GM12878 (cell line): ENCODE measurements around the gene GLTP. TPM values are rescaled to one million over a fixed set of nuclear protein-coding genes. Genes with fewer than 3 reads are reported as not detected.

Experiments used
- ATAC-seq: fragments of 200-7000 bp; cut with Tn5 transposase; 3 replicates; pipeline ENCODE4 v1.9.1; 2020; ENCODE audit warnings: mild to moderate bottlenecking, moderate library complexity
- Bru-seq: library from RNA; stranded (reverse); fragments of 400-500 nt; gene quantifications from one replicate; lab custom pipeline; 2021; lab: Mats Ljungman, UMichigan
- BruChase-seq, 2 experiments: library from RNA; stranded (reverse); fragments of 400-500 nt; gene quantifications; one replicate each; lab custom pipeline; 2021; lab: Mats Ljungman, UMichigan
- BruUV-seq: library from RNA; stranded (reverse); fragments of 400-500 nt; replicated peaks from 2 replicates; lab custom pipeline; 2021; lab: Mats Ljungman, UMichigan
- CTCF ChIA-PET: fragments of 300-600 bp; sonication (Branson Sonifier 250); formaldehyde crosslinking; extraction: SDS; loops from one replicate; lab custom pipeline; 2021; ENCODE audit warnings: inconsistent platforms; lab: Yijun Ruan, JAX
- POLR2A ChIA-PET: fragments of 350-600 bp; formaldehyde crosslinking; extraction: SDS; loops from one replicate; lab custom pipeline; 2021; ENCODE audit warnings: inconsistent platforms; lab: Charles Lee
- RAD21 ChIA-PET: fragments of 300-600 bp; sonication (Branson Sonifier 250); formaldehyde crosslinking; loops from one replicate; lab custom pipeline; 2023; ENCODE audit warnings: antibody characterized with exemption; ENCODE audit not compliant: unreplicated experiment; lab: Charles Lee
- SMC1A ChIA-PET: fragments of 300-600 bp; sonication (Branson Sonifier 250); formaldehyde crosslinking; loops from one replicate; lab custom pipeline; 2023; ENCODE audit not compliant: unreplicated experiment, uncharacterized antibody; lab: Charles Lee
- DNase-seq: peaks from one replicate; pipeline ENCODE4 v3.0.0-alpha.2; 2011; ENCODE audit warnings: low read depth, low spot score
- FAIRE-seq: peaks from 3 replicates; lab custom pipeline; 2011; peaks lifted over from hg19 to GRCh38; lab: Jason Lieb, UNC
- H2AFZ ChIP-seq: 2 replicates; pipeline ENCODE4 v1.6.0; 2011; ENCODE audit warnings: low read depth, low read length, control low read depth; ENCODE audit not compliant: control insufficient read depth
- H3K27ac ChIP-seq: 2 replicates; pipeline ENCODE4 v1.5.1; 2011; ENCODE audit warnings: control low read depth; ENCODE audit not compliant: control insufficient read depth, insufficient read depth
- H3K27me3 ChIP-seq, 2 experiments: replicated peaks in 1 of 2; 2 replicates each; pipeline versions ENCODE4 v1.6.0 to v1.6.1; 2011; ENCODE audit warnings: low read length in 1 of 2; ENCODE audit not compliant: control insufficient read depth in 2 of 2, insufficient read depth in 2 of 2
- H3K36me3 ChIP-seq, 2 experiments: 2 replicates each; pipeline ENCODE4 v1.5.1; 2011; ENCODE audit warnings: low read length in 1 of 2; ENCODE audit not compliant: control insufficient read depth in 2 of 2, insufficient read depth in 2 of 2
- H3K4me1 ChIP-seq: 2 replicates; pipeline ENCODE4 v1.6.1; 2011; ENCODE audit warnings: mild to moderate bottlenecking, low read length, moderate library complexity, mixed read lengths; ENCODE audit not compliant: control insufficient read depth, insufficient read depth
- H3K4me2 ChIP-seq: 2 replicates; pipeline ENCODE4 v1.6.0; 2011; ENCODE audit warnings: control low read depth; ENCODE audit not compliant: control insufficient read depth, insufficient read depth
- H3K4me3 ChIP-seq: fragments of 200-600 bp; sonication (generic); 2 replicates; pipeline ENCODE4 v1.5.1; 2016
- H3K79me2 ChIP-seq: 2 replicates; pipeline ENCODE4 v1.6.0; 2011; ENCODE audit warnings: low read length; ENCODE audit not compliant: control insufficient read depth, insufficient read depth
- H3K9ac ChIP-seq: 2 replicates; pipeline ENCODE4 v1.8.0; 2011; ENCODE audit warnings: low read length, control low read depth, mixed read lengths; ENCODE audit not compliant: control insufficient read depth, insufficient read depth
- H3K9me3 ChIP-seq: replicated peaks from 3 replicates; pipeline ENCODE4 v1.5.1; 2011; ENCODE audit warnings: mild to moderate bottlenecking, low read length; ENCODE audit not compliant: control insufficient read depth, insufficient read depth
- H4K20me1 ChIP-seq: 2 replicates; pipeline ENCODE4 v1.6.0; 2011; ENCODE audit not compliant: control insufficient read depth, insufficient read depth
- BHLHE40 ChIP-seq, 2 experiments: fragments of 450-650 bp in 1 of 2; IDR thresholded peaks; 2 replicates each; pipeline ENCODE4 v1.6.1; 2011 to 2017; ENCODE audit warnings: low read depth in 2 of 2, borderline replicate concordance in 1 of 2, improper control_type of control experiment in 1 of 2, low read length in 1 of 2, mild to moderate bottlenecking in 1 of 2
- CREM ChIP-seq: IDR thresholded peaks from 2 replicates; pipeline ENCODE4 v1.6.1; 2014; ENCODE audit warnings: antibody characterized with exemption, low read depth
- MTA2 ChIP-seq: fragments of 450-650 bp; IDR thresholded peaks from 2 replicates; pipeline ENCODE4 v1.6.1; 2016; ENCODE audit warnings: low read depth, mild to moderate bottlenecking, moderate library complexity
- SPI1 ChIP-seq: IDR thresholded peaks from 2 replicates; pipeline ENCODE4 v1.6.1; 2011; ENCODE audit warnings: low read depth, mild to moderate bottlenecking, low read length, moderate library complexity, borderline replicate concordance; ENCODE audit not compliant: insufficient read depth
- WGBS: methylation state at CpG from one replicate; pipeline ENCODE4 v1.1.6; 2016; ENCODE audit warnings: low lambda C conversion rate; ENCODE audit not compliant: insufficient replicate concordance, insufficient coverage; ENCODE audit errors: missing lambda C conversion rate; 5-methylcytosine and 5-hydroxymethylcytosine counted together
- in situ Hi-C: fragments of 300-500 bp; cut with MboI; formaldehyde crosslinking; loops from 9 replicates; pipeline ENCODE4 v1.14.3; 2018; ENCODE audit warnings: mixed read lengths
- intact Hi-C: fragments of 100-400 bp; cut with micrococcal nuclease; formaldehyde crosslinking; loops from one replicate; pipeline ENCODE4 v1.14.2; 2022; ENCODE audit not compliant: unreplicated experiment
- long read RNA-seq, 2 experiments: library from polyadenylated mRNA; unstranded; transcript quantifications; one replicate each; pipeline ENCODE4 v2.0.0, GENCODE V29; 2019 to 2020
- polyA minus RNA-seq, 3 experiments: library from RNA; depleted of rRNA, polyadenylated mRNA; stranded (reverse); fragments of >200 nt; gene quantifications; 2 replicates each; pipeline ENCODE4 v1.2.3, GENCODE V29; 2011
- polyA plus RNA-seq, 11 experiments: library from polyadenylated mRNA; depleted of rRNA in 4 of 11; unstranded in 6 of 11; stranded (reverse) in 5 of 11; fragments of >200 nt; fragmentation: Nextera tagmentation in 4 of 11; fragmentation: Illumina TruSeq in 1 of 11; extraction: Ambion mirVana in 4 of 11; extraction: Trizol in 1 of 11; gene quantifications; 1 replicate in 1 of 11; 2 replicates in 10 of 11; pipeline versions ENCODE4 v1.2.1 to v1.2.3, GENCODE V29; 2011 to 2016; ENCODE audit warnings: inconsistent platforms in 2 of 11, missing spikeins in 2 of 11, low read depth in 1 of 11
- total RNA-seq, 4 experiments: library from RNA; depleted of rRNA in 3 of 4; stranded (reverse); fragments of >200 nt in 3 of 4; fragmentation: Illumina TruSeq in 1 of 4; extraction: Trizol in 1 of 4; gene quantifications; 2 replicates each; pipeline versions ENCODE4 v1.2.1 to v1.2.3, GENCODE V29; 2013 to 2021
- TF ChIP-seq, protein P1 (sequence below), 3 experiments: IDR thresholded peaks in 2 of 3; conservative IDR thresholded peaks in 1 of 3; 2 replicates each; pipeline ENCODE4 v1.5.1; 2011; ENCODE audit warnings: low read depth in 3 of 3, low read length in 3 of 3, mild to moderate bottlenecking in 3 of 3, control low read depth in 2 of 3, moderate library complexity in 2 of 3, inconsistent platforms in 1 of 3, mixed read lengths in 1 of 3; ENCODE audit not compliant: control insufficient read depth in 2 of 3, insufficient read depth in 1 of 3; ENCODE audit errors: extremely low read depth in 1 of 3
- TF ChIP-seq, protein P2 (sequence below): fragments of 450-650 bp; conservative IDR thresholded peaks from 2 replicates; pipeline ENCODE4 v1.6.1; 2017; ENCODE audit warnings: mild to moderate bottlenecking, moderate library complexity

GLTP gene, protein sequence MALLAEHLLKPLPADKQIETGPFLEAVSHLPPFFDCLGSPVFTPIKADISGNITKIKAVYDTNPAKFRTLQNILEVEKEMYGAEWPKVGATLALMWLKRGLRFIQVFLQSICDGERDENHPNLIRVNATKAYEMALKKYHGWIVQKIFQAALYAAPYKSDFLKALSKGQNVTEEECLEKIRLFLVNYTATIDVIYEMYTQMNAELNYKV
- total RNA-seq (2013; cell fraction: nucleolus; rRNA removed) = 3.3 and 3.6 TPM in 2 replicates
- total RNA-seq (2014; rRNA removed) (30.8 and 31.8 TPM in 2 replicates), total RNA-seq (2014; rRNA removed; fragmentation: Illumina TruSeq; extraction: Trizol) (24.8 and 27.6 TPM in 2 replicates), total RNA-seq (2021) (21.9 and 23.9 TPM in 2 replicates), polyA plus RNA-seq (2011; rRNA removed) (16.4 and 16.8 TPM in 2 replicates), polyA plus RNA-seq (2014; fragmentation: Illumina TruSeq; extraction: Trizol) (22.3 and 26.6 TPM in 2 replicates), polyA plus RNA-seq (2014; fragmentation: Nextera tagmentation; extraction: Ambion mirVana) (10 to 100 TPM; 19.8 to 20.3 TPM), polyA plus RNA-seq (2014; rRNA removed) (23.1 and 23.9 TPM in 2 replicates), polyA plus RNA-seq (2016; fragmentation: Nextera tagmentation; extraction: Ambion mirVana) (10 to 100 TPM; 37.3 to 44.0 TPM), polyA minus RNA-seq (2011; rRNA and poly(A)+ RNA removed) (21.4 and 38.8 TPM in 2 replicates), Bru-seq, nascent RNA (percentile 61 among the genes with signal in this experiment), BruChase-seq, experiment 1, labeled RNA remaining after a 6-hour chase (percentile 68 among the genes with signal in this experiment), BruChase-seq, experiment 2, labeled RNA remaining after a 2-hour chase (percentile 65 among the genes with signal in this experiment)
- polyA plus RNA-seq (2011; ENCODE audit: low read depth) = 8.8 TPM
- 17.1 and 19.9 TPM in 2 replicates for polyA plus RNA-seq (2011; cell fraction: cytosol; rRNA removed)
- 3.8 and 4.9 TPM in 2 replicates for polyA plus RNA-seq (2011; cell fraction: nucleus; rRNA removed)
- polyA plus RNA-seq (2012) = 15.7 and 16.3 TPM in 2 replicates
- 8.0 and 21.7 TPM in 2 replicates for polyA minus RNA-seq (2011; cell fraction: cytosol; rRNA and poly(A)+ RNA removed)
- 1.1 and 2.6 TPM in 2 replicates for polyA minus RNA-seq (2011; cell fraction: nucleus; rRNA and poly(A)+ RNA removed)
- long read RNA-seq, experiment 1, transcript GLTP-201 (5 exons, 2,356 nt) = major isoform, 22 of 38 reads
- long read RNA-seq, experiment 1, partial matches to known transcripts = 0 of 38 reads
- long read RNA-seq, experiment 1, other reads (novel, unspliced or antisense) = 16 of 38 reads
- long read RNA-seq, experiment 2, transcript GLTP-201 (5 exons, 2,356 nt) = major isoform, 23 of 28 reads
- long read RNA-seq, experiment 2, partial matches to known transcripts = 1 of 28 reads
- long read RNA-seq, experiment 2, other reads (novel, unspliced or antisense) = 2 of 28 reads

GRCh38 chr12:109880043-109880931, at the start of gene GLTP:
GLTP (minus strand) TSS chr12:109880541; CDS start chr12:109880374, 167 bp downstream.
- intact Hi-C loops (loop anchor here (1.0 to 2.0 kb wide), 2 partner anchors 27 to 75 kb away; no protein-coding TSS in a partner anchor), in situ Hi-C loops (no loop called here)
- H3K79me2 ChIP-seq = peaks cover 8% of the 10 kb centered on the region
- POLR2A ChIA-PET = no interaction called here
- H3K4me3 ChIP-seq = peak within 1 kb of the TSS; percentile 97
- DNase-seq (no peak), FAIRE-seq (no peak), ATAC-seq (peak; percentile 91)
- H3K9ac ChIP-seq = peak within 1 kb of the TSS; percentile 59
- no peaks in the 10 kb centered on the region for H3K9me3 ChIP-seq
- no peaks in the 10 kb centered on the region for H3K36me3 ChIP-seq
- SMC1A ChIA-PET = interaction anchor here (0.9 to 6.0 kb wide), 4 partner anchors 13 to 28 kb away, joined by 3 to 47 read pairs (median 8); no protein-coding TSS in a partner anchor
- H3K27ac ChIP-seq = no peak within 1 kb of the TSS; the same call in 1 of the 2 replicates
- BruUV-seq = no TSS peak
- under 1% methylated on average over 74 of the region's 92 CpGs for WGBS
- peak within 1 kb of the TSS; percentile 98 for H3K4me2 ChIP-seq
- H4K20me1 ChIP-seq = 0 out of 2 replicates have a peak, but pooled peaks cover 2% of the 10 kb centered on the region
- no peaks in the 10 kb centered on the region for H3K27me3 ChIP-seq
- peak within 1 kb of the TSS; percentile 90 for H2AFZ ChIP-seq
- CTCF ChIA-PET = interaction anchor here (0.6 to 4.4 kb wide), 8 partner anchors 14 to 160 kb away, joined by 3 to 55 read pairs (median 5); no protein-coding TSS in a partner anchor
- RAD21 ChIA-PET = interaction anchor here (1.0 to 1.7 kb wide), 4 partner anchors 8 to 35 kb away, joined by 3 to 9 read pairs (median 4); no protein-coding TSS in a partner anchor
- peaks cover 26% of the 10 kb centered on the region for H3K4me1 ChIP-seq
- TF ChIP-seq, protein P1, sequence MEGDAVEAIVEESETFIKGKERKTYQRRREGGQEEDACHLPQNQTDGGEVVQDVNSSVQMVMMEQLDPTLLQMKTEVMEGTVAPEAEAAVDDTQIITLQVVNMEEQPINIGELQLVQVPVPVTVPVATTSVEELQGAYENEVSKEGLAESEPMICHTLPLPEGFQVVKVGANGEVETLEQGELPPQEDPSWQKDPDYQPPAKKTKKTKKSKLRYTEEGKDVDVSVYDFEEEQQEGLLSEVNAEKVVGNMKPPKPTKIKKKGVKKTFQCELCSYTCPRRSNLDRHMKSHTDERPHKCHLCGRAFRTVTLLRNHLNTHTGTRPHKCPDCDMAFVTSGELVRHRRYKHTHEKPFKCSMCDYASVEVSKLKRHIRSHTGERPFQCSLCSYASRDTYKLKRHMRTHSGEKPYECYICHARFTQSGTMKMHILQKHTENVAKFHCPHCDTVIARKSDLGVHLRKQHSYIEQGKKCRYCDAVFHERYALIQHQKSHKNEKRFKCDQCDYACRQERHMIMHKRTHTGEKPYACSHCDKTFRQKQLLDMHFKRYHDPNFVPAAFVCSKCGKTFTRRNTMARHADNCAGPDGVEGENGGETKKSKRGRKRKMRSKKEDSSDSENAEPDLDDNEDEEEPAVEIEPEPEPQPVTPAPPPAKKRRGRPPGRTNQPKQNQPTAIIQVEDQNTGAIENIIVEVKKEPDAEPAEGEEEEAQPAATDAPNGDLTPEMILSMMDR (IDR thresholded peaks at IDR 0.05 in 2 of 3, conservative IDR thresholded peaks at IDR 0.05 in 1 of 3; ENCODE audit: control insufficient read depth in 2 of 3, extremely low read depth in 1 of 3, insufficient read depth in 1 of 3, low read depth in 3 of 3, low read length in 3 of 3) = peak; percentile 43 to 86 (median 50); a peak in 4 of 6 replicates
- TF ChIP-seq CREM (peak; percentile 66), BHLHE40 (IDR thresholded peaks at IDR 0.05; ENCODE audit: borderline replicate concordance in 1 of 2, low read depth in 2 of 2, low read length in 1 of 2) (peak in 1 of 2 experiments; percentile 79; a peak in 2 of 4 replicates), SPI1 (peak; percentile 54), MTA2 (no peak)
- TF ChIP-seq, protein P2, sequence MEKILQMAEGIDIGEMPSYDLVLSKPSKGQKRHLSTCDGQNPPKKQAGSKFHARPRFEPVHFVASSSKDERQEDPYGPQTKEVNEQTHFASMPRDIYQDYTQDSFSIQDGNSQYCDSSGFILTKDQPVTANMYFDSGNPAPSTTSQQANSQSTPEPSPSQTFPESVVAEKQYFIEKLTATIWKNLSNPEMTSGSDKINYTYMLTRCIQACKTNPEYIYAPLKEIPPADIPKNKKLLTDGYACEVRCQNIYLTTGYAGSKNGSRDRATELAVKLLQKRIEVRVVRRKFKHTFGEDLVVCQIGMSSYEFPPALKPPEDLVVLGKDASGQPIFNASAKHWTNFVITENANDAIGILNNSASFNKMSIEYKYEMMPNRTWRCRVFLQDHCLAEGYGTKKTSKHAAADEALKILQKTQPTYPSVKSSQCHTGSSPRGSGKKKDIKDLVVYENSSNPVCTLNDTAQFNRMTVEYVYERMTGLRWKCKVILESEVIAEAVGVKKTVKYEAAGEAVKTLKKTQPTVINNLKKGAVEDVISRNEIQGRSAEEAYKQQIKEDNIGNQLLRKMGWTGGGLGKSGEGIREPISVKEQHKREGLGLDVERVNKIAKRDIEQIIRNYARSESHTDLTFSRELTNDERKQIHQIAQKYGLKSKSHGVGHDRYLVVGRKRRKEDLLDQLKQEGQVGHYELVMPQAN = peak; percentile 80
